HG03565 (cell line): ENCODE data around the gene POLR1A.

Source experiments
- ATAC-seq: cut with Tn5 transposase; IDR thresholded peaks from one replicate; pipeline ENCODE4 v1.9.1; 2021; ENCODE audit warnings: mild to moderate bottlenecking, moderate library complexity; ENCODE audit not compliant: unreplicated experiment

POLR1A gene

DNA sequence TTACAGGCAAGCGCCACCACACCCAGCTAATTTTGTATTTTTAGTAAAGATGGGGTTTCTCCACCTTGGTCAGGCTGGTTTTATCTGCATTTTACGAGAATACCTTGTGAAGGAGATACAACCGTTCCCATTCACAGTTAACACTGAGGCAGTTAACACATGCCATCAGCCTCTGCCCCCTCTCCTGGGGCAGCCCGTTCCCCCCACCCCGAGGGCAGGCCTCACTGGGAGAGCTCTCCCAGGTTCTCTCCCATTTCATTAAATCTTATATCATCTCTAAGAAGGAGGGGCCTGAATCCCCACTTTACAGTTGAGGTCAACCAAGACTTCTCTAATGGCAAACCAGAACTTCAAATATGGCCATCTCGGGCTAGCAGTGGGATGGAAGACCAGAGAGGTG lies 121.9 kb downstream of the POLR1A start:
- no peak for ATAC-seq

DNA sequence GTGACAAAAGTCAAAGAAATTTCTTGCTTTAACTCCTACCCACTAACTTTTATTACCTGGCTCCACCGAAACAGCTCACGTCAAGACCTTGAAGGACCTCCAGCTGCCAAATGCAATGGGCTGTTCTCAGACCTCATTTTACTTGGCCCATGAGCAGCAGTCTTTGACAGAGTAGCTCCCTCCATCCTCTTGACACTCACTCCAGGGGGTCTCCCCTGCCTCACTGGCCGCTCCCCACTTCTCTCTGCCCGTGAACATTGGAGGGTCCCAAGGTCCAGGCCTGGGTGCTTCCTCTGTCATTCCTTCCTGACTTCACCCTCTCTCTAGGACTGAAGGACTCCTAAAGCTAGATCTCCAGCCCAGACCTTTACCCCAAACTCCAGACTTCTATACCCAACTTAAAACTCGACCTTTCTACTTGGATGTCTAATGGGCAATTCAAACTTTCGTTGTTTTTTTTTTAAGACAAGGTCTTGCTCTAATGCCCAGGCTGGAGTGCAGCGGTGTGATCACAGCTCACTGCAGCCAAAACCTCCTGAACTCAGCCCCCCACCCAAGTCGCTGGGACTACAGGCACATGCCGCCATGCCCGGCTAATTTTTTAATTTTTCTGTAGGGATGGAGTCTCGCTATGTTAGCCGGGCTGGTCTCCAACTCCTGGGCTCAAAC lies 124.0 kb downstream of the POLR1A start:
- ATAC-seq = no peak

DNA sequence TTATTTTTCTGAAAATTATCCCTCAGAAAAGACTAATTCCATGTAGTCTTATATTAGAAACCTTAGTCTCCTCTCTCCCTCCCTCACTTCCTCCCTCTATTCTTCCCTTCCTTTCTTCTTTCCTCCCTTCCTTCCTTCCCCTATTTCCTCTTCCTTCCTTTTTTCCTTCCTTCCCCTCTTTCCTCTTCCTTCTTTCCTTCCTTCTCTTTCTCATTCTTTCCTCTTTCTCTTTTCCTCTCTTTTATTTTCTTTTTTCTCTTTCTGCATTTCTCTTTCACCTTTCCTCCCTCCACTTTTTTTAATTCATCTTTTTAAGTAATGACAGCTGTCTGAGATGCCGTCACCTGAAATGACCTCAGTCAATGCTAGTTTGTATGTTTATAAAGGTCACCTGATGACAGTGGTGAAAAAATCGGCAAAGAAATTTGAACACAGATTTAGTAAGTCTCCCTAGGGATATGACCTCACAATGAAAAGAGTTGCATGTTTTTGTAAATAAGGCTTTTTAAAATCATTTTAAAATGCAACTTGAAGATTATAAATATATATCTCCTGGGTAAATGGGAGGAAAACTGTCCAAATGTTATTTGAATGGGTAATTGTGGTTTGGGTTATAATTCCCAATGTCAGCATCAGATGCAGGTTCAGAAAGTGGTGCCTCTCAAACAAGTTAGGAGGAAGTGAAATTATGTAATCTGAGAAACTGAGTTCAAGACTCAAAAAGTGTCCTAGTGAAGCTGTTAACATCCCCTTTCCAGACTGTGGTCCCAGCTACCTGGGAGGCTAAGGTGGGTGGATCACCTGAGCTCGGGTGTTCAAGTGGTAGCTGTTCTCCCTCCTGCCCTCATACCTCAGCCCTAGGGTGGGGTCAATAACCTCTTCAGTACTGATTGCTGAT lies 126.6 kb downstream of the POLR1A start:
- no peak for ATAC-seq

DNA sequence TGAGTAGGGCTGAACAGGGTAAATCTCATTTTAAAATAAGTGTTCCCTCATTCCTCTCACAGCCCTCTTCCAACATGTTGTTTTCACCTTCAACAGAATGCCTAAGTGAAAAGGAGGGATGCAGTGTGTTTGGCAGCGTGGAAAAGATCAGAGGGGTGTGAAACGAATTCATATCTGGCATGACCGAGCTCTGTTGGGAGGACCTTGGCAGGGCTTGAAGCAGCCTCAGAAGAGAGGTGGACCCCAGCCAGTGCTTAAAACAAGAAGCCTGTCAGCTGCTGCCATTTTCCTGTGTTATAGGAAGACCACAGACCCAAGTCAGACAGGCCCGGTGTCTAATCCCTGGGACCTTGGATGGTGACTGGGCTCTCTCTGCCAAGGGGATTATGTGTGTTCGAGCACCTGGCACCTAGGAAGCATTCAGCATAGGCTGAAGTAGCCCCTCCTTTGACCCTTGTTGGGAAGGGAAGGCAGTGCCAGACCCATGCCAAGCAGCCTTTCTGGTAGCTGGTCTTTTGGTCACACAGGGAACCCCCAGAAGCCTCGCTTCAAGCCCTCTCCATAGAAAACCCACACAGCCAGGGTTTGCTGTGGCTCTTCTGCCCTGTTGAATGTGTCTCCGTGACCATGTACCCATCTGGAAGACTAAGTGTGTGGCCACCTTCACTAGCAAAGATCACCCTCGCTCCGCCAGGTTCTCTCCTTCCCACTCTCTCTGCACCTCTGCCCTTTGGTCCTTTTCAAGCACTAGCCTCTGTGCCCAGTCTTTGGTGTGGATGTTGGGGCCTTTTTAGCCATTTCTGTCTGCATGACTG lies 129.4 kb downstream of the POLR1A start:
- ATAC-seq = no peak

DNA sequence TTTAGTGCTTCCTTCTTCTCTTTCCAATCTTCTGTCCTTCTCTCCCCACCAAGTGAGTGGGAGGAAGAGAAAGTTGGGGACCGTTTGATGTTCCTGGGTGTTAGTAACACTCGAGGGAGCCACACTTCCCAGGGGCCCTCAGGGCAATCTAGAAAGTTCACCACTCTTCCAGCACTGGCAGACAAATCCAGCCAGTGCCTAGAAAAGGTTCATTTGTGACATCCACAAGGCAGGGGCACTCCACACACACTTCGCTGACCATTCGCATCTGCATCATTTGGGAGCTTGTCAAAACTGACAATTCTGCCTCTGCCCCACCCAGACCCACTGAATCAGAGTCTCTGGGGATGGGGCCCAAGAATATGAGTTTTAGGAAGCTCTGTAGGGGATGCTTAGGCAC lies 130.1 kb downstream of the POLR1A start:
- ATAC-seq = no peak

DNA sequence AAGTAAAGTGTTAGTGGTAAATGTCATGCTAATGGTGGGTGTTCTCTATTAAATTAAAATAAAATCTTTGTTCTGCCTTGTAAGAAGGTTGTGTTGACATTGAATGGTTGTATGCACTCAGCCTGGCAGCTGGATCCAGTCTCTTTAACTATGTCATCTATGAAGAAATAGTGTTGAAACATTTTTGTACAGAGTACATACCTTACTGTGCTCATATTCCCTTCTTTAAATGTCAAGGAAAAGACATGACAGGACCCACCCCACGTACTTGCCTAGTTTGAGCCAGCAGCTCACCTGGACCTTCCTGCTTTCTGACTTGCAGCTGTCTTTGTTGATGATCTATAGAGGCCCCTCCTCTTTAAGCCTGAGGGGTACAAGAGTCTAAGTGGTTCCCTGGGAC lies 131.3 kb downstream of the POLR1A start:
- ATAC-seq = no peak

DNA sequence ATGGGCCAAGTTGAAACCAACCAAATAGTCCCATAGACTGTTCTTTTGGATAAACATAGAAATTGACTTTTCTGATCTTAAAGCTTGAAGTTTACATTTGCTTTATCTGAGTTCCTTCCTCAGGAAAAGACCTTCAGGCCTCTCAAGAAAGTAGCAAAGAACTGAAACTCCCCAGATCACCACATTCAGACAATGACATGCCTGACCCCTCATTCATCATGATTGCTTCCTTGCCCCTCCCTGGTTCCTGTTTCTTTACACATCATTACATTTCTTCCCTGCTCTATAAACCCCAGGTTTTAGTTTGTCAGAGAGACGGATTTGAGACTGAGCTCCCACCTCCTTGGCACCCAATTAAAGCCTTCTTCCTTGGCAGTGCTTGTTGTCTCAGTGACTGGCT lies 133.3 kb downstream of the POLR1A start:
- ATAC-seq = no peak

DNA sequence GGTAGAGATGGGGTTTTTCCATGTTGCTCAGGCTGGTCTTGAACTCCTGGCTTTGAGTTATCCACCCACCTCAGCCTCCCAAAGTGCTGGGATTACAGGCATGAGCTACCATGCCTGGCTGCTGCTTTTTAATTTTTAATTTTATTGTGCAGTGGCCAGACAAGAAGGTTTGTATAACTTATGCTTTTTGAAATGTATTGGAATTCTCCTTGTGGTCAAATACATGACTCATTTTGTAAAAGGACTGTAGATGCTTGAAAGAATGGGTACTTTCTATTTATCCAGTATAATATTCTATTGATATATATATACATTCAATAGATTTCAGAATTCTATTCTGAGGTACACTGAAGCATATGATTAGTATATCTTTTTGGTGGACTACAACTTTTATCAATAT lies 134.3 kb downstream of the POLR1A start:
- no peak for ATAC-seq
